ENCODE measurements around the gene HSFX3.
A peak's percentile ranks its signal among the peaks of the same experiment; 100 is the strongest.
"Not testable (repeated sequence)": the region's sequence is repeated elsewhere in the genome, so short reads cannot be mapped to it uniquely, and the experiment has no call there.

The HSFX3 gene

DNA sequence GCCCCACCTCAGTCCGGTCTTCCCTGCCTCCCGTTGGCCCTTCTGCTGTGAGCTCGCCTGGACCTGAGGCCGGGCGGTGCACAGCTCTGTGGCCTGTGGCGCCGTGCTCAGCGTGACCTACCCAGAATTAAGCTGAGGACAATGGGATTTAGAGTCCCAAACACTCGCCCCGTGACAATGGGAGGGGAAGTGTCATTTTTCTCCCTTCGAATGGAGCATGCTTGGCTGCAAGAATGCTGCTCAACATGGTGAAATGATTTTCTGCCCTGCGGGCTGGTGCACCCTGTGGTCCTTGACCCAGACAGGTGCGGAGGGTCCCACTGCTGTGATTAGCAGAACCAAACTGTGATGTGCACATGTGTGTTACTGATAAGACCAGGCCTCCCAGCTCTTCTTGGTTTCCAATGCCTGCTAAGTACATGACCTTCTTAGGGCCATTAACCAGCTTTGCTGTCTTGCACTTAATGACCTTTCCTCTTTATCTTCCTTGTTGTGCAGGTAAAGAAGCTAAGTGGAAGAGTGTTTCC, 8.1 kb downstream of the HSFX3 start:
- DNase-seq, result no peak

DNA sequence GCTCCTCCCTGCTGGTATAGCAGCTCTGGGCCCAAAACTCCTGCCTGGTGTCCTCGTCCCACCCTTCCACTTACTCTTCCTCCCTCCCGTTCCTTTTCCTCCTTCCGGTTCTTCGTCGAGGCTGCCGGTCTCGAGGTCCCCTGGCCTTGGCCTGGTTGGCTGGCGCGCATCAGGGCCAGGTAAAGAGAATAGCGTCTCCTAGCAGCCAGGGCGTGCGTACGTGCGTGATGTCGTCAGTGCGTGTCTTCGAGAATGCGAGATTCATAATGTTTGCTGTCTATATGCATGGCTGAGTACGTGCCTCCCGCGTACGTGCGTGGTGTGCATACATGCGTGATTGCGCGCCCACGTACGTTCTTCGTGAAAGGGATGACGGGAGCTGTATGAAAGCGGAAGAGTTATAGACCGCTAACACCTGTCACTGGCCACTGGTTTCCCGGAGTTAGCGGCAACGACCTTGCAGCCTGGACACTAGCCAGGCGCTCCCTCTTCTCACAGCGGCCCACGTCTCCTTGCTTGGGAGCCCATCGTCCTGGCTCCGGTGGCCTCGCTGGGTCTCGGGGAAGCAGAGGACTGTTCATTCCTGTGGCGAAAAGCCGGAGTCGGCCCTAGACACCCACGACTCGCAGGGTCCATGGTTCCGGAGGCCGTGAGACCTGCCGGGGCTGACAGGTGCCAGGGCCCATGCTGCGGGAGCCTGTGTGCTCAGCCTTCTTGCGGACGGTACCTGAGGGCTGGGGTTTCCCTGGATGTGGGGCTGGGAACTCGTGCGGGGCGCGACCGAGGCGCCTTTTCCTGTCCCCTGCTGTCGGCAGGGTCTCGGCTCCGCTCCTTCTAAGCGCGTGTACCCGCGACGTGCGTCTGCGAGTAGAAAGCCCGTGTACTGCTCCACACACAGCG, 8.9 kb downstream of the HSFX3 start, which contains the start of gene EOLA1:
TSS of gene EOLA1 (plus strand) at position 392 of the 900 bp plus-strand sequence. CDS start 4,619 bp downstream, outside the sequence.
- peak; percentile 89 to 95 for DNase-seq

DNA sequence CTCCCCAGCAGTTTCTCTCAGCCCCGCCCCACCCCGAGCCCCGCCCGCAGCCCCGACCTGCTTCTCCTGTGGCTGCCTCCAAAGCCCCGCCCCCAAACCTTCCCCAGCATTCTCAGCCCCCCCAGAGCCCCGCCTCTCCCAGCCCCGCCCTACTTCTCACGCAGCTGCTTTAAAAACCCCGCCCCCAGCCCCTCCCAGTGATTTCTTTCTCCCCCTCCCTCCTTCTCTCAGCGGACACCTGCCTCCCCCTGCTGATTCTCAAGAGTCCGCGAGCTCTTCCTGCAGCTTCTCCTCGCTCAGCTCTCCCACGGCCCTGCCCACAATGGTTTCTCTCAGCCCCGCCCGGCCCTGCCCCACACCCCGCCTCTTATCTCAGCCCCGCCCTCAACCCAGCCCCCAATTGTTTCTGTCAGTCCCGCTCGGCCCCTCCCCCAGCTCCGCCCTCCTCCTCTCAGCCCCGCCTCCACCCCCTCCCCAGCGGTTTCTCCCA, 9.5 kb downstream of the HSFX3 start:
- DNase-seq, result peak; percentile 89 to 93

DNA sequence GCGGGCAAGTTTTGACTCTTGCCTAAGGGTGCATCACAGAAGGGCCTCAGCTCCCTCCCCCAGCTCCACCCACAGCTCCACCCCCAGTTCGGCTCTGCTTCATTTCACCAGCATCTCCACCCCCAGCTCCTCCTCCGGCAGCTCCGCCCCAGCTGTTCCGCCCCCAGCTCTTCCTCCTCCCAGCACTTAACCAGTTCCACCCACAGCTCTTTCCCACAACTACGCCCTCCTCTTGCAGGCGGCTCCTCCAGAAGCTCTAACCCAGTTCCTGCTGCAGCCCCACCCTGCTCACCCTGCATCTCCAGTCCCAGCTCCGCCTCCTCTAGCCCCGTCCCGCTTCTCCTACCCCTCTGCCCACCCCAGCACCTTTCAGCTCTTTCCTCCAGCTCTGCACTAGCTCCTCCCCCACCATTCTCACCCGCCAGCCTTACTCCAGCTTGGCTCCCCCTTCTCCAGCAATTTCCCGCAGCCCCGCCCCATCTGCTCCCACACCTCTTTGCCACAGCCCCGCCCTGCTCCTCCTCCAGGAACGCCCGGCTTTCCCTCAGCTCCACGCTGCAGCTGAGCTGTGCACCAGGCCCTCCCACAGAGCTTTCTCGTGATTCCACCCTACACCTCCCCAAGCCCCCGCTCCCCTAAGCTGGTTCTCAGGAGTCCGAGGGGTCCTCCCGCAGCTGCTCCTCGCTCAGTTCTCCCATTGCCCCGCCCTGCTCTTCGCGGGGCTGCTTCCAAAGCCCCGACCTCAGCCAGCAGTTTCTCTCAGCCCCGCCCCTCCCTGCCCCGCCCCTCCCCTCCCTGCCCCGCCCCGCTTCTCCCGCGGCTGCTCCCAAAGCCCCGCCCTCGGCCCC, 10.2 kb downstream of the HSFX3 start:
- peak; percentile 92 to 95 for DNase-seq

DNA sequence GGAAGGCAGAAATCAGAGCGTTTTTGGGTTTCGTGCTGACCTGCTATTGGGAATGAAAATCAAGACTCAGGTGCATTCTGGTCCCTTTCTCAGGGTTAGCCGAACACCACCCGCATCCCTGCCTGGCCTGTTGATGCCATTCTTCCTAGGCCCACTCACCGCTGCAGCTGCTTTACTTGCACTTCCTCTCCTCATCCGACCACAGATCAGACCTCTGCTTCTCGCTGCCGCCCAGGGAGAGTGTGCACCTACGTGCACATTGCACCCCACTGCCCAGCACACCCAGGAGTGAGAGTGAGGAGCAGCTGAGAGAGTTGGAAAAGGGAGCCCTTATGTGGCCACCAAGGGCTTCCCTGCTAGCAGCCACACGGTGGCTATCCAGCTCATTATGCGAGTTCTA, 12.2 kb downstream of the HSFX3 start:
- not testable (repeated sequence) for DNase-seq

DNA sequence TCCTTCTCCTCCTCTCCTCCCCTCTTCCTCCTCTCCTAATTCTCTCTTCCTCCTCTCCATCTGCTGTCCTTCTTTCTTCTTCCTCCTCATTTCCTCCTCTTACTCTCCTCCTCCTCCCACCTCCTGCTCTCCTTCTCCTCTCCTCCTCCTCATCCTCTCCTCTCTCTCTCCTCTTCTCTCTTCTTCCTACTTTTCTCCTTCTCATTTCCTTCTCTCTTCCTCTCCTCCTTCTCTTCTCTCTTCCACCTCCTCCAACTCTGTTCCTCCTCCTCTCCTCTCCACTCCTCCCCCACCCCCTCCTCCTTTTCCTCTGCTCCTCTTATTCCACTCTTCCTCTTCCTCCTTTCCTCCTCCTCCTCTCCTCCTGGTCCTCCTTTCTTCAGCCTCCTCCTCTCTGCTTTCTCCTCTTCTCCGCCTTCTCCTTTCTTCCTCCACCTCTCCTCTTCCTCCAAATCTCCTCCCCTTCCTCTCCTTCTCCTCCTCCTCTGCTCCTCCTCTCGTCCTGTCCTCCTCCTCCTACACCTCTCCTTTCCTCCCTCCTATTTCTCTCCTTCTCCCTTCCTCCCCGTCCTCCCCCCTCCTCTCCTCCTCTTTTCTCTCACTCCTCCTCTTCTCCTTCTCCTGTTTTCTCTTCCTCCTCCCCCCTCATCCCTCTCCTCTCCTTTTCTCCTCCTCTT, 14.7 kb downstream of the HSFX3 start:
- DNase-seq, result not testable (repeated sequence)

- DNase-seq, result not testable (repeated sequence)
These were observed 15.7 kb downstream of the HSFX3 start for GRCh38 chrX:149533999-149534398.

DNA sequence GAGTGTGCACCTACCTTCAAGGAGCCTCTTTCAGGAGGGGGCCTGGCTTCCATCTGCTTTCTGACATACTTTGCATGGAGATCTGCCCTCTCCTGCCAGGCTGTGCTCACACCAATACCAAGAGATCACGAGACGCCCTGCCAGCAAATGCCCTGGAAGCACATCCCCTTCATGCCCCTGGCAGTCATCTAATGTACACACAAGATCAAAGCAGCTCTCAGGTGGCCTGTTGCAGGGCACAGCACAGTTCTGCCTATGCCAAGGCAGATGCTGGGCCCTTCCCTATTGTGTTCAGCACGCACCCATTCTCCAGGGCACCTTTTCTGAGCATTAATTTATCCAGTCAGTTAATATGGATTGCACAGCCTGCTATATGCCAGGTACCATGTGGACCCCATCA, 16.9 kb downstream of the HSFX3 start:
- not testable (repeated sequence) for DNase-seq

DNA sequence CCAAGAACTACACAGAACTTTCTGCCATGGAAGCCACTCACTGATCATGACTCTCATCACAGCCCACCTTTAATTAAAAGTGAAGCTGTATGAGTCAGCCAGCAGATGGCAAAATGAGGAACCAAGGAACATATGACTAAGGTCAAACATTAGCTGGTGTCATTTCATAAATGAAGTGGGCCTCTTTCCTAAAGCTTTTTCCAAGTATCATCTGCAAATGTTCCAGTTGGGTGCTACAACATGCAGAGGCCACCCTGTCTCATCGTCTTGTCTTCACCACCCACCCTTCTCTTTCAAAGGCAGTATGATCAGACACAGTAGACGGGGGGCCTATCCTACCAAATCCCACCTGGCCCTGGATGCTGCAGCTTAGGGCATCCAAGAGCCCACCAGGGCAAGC, 18.1 kb downstream of the HSFX3 start:
- no peak for DNase-seq

DNA sequence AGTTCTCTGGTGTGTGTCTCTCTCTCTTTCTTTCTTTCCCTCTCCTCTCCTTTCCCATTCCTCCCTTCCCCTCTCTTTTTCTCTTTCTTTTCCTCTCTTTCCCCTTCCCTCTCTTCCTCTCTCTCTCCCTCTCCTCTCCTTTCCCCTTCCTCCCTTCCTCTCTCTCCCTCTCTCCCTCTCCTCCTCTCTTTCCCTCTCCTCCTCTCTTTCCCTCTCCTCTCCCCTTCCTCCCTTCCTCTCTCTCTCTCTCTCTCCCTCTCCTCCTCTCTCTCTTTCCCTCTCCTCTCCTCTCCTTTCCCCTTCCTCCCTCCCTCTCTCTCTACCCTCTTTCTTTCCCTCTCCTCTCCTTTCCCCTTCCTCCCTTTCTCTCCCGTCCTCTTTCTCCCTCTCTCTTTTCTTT, 21.3 kb downstream of the HSFX3 start:
- DNase-seq, result no peak

- DNase-seq, result peak; percentile 56 to 76
These were observed 22.0 kb downstream of the HSFX3 start for GRCh38 chrX:149527705-149528104.

DNA sequence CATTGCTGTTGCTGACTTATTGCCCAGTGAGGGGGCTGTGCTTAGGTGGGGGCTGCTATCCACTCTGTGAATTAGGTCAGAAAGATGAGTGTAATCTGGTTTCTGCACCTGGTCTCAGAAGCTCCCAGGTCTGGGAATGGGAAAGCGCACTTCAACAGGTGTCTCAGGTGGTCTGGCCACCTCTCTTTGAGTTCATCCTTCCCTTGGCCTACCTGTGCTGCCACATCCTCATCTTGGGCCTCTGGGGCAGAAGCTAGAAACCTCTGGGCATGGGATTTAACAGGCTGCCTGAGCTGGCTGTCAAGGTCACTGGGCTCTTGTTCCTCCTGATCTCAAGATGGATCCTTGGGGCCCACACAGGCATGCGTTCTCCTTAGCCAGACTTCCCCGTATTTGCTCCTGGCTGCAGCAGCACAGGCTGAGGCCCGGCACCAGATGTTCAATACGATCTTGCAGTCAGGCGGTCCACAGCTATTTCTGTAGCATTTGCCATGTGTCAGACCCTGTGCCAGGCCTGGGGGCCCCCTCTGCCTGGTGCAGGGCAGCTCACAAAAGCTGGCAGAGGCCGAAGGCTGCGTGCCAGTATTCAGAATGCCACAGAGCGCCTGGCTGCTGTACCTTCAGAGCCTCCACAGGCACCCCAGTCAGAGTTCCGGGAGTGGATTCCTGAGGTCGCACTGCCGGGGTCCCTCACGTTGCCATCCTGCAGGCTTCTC, 23.2 kb downstream of the HSFX3 start:
- not testable (repeated sequence) for DNase-seq

DNA sequence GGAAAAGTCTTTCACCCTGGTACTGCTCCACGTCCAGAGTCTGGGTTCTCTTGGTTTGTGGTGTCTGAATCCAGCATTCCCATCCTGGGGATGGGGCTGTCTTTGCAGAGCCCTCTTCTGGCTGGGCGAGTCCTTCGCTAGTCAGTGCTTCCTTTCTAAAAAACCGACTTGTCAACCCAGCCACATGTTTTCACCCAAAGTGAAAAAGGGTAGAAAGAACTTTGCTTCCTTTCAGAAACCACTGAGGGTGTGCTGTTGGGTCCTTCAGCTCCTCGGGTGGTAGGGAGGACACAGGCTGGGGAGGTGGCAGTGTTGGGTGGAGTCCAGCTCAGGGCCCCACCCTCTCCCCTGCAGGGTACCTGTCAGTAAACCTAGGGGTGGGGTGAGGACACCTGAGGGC, 23.8 kb downstream of the HSFX3 start:
- peak; percentile 55 to 68 for DNase-seq

GRCh38 chrX:149525389-149525788, 24.3 kb downstream of the HSFX3 start:
- DNase-seq, result peak; percentile 84 to 91

DNA sequence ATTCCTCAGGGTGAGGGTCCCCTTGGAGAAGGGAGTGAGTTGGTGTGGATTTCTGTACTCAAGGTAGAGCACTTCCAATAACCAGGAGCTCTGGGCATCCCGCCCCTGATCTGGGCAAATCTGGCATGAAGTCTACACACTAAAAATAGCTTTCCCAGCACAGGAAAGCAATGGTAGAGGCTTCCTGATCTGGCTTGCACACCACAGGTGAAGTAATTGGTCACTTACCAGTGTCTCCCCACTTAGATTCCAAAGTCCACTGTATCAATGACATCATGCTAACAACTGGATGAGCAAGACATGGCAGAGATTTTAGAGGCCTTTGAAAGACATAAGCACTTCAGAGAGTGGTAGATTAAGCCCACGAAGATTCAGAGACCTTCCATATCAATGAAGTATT, 26.8 kb downstream of the HSFX3 start:
- DNase-seq, result no peak

DNA sequence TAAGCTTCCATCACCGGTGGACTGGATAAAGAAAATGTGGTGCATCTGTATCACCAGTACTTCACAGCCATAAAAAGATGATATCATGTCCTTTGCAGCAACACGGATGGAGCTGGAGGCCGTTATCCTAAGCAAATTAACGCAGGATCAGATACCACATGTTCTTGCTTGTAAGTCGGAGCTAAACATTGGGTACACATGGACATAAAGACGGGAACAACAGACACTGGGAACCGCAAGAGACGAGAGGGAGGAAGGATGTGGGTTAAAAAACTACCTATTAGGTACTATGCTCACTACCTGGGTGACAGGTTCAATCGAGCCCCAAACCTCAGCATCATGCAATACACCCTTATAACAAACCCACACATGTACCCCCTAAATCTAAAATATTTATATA, 28.3 kb downstream of the HSFX3 start:
- DNase-seq, result peak; percentile 36 to 53

DNA sequence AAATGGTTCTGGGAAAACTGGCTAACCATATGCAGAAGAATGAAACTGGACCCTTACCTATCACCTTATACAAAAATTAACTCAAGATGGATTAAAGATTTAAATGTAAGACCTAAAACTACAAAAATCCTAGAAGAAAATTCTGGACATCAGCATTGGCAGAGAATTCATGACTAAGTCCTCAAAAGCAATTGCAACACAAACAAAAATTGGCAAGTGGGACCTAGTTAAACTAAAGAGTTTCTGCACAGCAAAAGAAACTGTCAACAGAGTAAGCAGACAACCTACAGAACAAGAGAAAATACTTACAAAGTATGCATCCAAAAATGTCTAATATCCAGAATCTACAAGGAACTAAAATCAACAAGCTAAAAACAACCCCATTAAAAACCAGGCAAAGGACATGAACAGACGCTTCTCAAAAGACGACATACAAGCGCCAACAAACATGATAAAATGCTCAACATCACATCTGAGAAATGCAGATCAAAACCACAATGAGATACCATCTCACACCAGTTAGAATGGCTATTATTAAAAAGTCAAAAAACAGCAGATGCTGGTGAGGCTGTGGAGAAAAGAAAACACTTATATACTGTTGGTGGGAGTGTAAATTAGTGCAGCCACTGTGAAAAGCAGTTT, 29.0 kb downstream of the HSFX3 start:
- DNase-seq, result not testable (repeated sequence)

GRCh38 chrX:149518236-149518635, 31.5 kb downstream of the HSFX3 start:
- DNase-seq, result no peak

GRCh38 chrX:149517308-149517707, 32.4 kb downstream of the HSFX3 start:
- no peak for DNase-seq

DNA sequence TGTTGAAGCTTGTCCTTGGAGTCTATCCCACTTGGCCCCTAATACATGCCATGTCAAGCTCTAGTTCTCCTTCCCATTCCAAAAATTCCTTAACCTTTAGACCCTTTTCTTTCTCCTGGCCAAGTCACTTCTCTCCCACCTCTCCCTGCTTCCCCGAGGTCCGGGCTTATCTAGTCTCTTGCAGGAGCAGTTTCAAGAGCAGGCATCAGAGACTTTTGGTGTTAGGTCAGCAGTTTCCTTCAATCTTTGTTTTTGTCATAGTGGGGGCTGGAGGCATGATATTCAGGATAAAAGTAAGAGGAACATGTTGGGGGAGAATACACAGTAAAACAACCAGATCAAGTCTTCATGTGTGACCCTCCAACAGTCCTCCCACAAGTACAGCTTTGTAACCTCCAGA, 33.1 kb downstream of the HSFX3 start:
- no peak for DNase-seq

DNA sequence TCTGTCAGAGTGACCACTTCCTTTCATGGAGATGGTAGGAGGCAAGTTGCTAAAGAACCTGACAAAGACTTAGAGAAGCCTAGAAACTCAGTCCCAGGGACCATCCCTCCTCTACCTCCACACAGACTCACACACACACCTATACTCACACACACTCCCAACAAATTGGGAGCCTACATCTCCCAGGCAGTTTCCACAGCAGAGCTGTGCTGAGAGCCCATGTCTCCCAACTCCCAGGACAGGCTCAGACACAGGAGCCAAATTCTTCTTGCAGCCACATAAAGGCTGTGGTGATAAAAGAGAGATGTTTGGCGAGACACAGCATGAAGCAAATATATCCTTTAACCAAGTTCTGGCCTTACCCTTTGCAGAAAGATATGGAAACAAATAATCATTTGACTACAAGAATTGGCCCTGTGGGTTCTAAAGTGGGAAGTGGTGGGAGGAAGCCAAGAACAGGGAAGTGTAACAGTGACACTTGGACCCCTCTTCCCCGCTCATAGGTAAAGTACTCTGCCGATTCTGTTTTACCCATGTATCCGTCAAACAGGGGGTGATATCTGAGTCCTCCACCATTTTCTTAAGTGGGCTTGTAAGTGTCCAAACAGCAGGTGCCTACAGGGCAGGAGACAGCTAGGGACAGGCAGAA, 33.6 kb downstream of the HSFX3 start:
- no peak for DNase-seq
